ENCODE results near the gene CLN3. TPM values are rescaled to one million over a fixed set of nuclear protein-coding genes. Genes with fewer than 3 reads are reported as not detected.

The CLN3 gene
- total and polyA plus RNA-seq, 2 of the 13 experiments (the other 11 are each of a cell fraction or from before 2014, with no cell fraction given), result 23.4 to 46.8 TPM

DNA sequence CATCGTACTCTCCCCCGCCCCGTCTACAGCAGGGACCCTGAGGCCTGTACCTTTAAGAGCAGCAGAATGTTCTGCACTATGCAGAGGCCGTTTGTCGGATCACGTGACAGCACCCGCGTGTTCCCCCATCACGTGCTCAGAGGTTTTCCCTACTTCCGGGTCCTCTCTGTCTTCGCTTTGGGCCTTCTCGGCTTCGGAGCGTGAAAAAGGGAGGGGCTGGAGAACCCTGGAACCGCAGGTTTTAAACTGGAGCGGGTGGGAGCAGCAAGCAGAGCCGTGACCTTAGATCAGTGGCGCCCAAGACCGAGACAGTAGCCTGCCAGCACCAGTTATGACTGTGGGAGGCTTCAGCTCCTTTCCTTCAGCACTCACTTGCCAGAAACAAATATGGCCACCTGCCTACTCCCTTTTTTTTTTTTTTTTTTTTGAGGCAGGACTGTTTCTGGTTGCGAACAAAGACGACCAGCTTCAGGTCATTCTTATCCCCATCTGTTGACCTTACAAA lies at the start of gene CLN3 (continued):
- peak; percentile 81 for TF ChIP-seq ATF1 (CRISPR knock-in tag; IDR thresholded peaks at IDR 0.05)
- TF ChIP-seq, protein P1, sequence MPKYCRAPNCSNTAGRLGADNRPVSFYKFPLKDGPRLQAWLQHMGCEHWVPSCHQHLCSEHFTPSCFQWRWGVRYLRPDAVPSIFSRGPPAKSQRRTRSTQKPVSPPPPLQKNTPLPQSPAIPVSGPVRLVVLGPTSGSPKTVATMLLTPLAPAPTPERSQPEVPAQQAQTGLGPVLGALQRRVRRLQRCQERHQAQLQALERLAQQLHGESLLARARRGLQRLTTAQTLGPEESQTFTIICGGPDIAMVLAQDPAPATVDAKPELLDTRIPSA (CRISPR knock-in tag; IDR thresholded peaks at IDR 0.05; ENCODE audit: borderline replicate concordance), result peak; percentile 90
- TF ChIP-seq ZC3H13 (CRISPR knock-in tag; IDR thresholded peaks at IDR 0.05), result no peak; the same call in 1 of the 2 replicates
- TF ChIP-seq, protein P2, sequence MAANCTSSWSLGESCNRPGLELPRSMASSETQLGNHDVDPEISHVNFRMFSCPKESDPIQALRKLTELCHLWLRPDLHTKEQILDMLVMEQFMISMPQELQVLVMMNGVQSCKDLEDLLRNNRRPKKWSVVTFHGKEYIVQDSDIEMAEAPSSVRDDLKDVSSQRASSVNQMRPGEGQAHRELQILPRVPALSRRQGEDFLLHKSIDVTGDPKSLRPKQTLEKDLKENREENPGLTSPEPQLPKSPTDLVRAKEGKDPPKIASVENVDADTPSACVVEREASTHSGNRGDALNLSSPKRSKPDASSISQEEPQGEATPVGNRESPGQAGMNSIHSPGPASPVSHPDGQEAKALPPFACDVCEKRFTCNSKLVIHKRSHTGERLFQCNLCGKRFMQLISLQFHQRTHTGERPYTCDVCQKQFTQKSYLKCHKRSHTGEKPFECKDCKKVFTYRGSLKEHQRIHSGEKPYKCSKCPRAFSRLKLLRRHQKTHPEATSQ (CRISPR knock-in tag; IDR thresholded peaks at IDR 0.05; ENCODE audit: borderline replicate concordance), result 0 out of 2 replicates have a peak, but pooled peaks have one; percentile 23
- TF ChIP-seq ARID3A (IDR thresholded peaks at IDR 0.05; ENCODE audit: low read depth, low read length), result no peak
- TF ChIP-seq U2AF2 (IDR thresholded peaks at IDR 0.05; ENCODE audit: low read depth, low read length), result peak; percentile 88
- TF ChIP-seq GPN1 (CRISPR knock-in tag; IDR thresholded peaks at IDR 0.05; ENCODE audit: borderline replicate concordance), result no peak
- TF ChIP-seq ARNT (IDR thresholded peaks at IDR 0.05), result no peak
- TF ChIP-seq, protein P3, sequence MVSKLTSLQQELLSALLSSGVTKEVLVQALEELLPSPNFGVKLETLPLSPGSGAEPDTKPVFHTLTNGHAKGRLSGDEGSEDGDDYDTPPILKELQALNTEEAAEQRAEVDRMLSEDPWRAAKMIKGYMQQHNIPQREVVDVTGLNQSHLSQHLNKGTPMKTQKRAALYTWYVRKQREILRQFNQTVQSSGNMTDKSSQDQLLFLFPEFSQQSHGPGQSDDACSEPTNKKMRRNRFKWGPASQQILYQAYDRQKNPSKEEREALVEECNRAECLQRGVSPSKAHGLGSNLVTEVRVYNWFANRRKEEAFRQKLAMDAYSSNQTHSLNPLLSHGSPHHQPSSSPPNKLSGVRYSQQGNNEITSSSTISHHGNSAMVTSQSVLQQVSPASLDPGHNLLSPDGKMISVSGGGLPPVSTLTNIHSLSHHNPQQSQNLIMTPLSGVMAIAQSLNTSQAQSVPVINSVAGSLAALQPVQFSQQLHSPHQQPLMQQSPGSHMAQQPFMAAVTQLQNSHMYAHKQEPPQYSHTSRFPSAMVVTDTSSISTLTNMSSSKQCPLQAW (CRISPR knock-in tag; IDR thresholded peaks at IDR 0.05), result peak; percentile 50
- TF ChIP-seq ZNF124 (CRISPR knock-in tag; IDR thresholded peaks at IDR 0.05), result no peak; the same call in 1 of the 2 replicates
- TF ChIP-seq ZNF101 (CRISPR knock-in tag; IDR thresholded peaks at IDR 0.05; ENCODE audit: borderline replicate concordance, low read depth), result no peak
- TF ChIP-seq BHLHE40 (IDR thresholded peaks at IDR 0.05; ENCODE audit: low read length), result peak; percentile 98
- no peak for TF ChIP-seq CBX2 (IDR thresholded peaks at IDR 0.05; ENCODE audit: low read depth, low read length)
- TF ChIP-seq CBX2 (CRISPR knock-in tag; IDR thresholded peaks at IDR 0.05; ENCODE audit: low read depth), result peak; percentile 35; the same call in 1 of the 2 replicates
- TF ChIP-seq ZEB1 (IDR thresholded peaks at IDR 0.05; ENCODE audit: insufficient replicate concordance, low read depth), result no peak
- TF ChIP-seq, protein P4, sequence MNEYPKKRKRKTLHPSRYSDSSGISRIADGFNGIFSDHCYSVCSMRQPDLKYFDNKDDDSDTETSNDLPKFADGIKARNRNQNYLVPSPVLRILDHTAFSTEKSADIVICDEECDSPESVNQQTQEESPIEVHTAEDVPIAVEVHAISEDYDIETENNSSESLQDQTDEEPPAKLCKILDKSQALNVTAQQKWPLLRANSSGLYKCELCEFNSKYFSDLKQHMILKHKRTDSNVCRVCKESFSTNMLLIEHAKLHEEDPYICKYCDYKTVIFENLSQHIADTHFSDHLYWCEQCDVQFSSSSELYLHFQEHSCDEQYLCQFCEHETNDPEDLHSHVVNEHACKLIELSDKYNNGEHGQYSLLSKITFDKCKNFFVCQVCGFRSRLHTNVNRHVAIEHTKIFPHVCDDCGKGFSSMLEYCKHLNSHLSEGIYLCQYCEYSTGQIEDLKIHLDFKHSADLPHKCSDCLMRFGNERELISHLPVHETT (CRISPR knock-in tag; conservative IDR thresholded peaks at IDR 0.05), result 0 out of 2 replicates have a peak, but pooled peaks have one; percentile 16
- no peak for TF ChIP-seq IRF1 (CRISPR knock-in tag; IDR thresholded peaks at IDR 0.05; ENCODE audit: low read depth)
- no peak for TF ChIP-seq NCOA5 (CRISPR knock-in tag; IDR thresholded peaks at IDR 0.05)
- no peak for TF ChIP-seq ZNF709 (CRISPR knock-in tag; IDR thresholded peaks at IDR 0.05)
- peak; percentile 71; the same call in 1 of the 2 replicates for TF ChIP-seq NCOR1 (IDR thresholded peaks at IDR 0.05; ENCODE audit: borderline replicate concordance, low read length)
- no peak for TF ChIP-seq ZIK1 (CRISPR knock-in tag; IDR thresholded peaks at IDR 0.05; ENCODE audit: borderline replicate concordance, low read depth)
- TF ChIP-seq KMT2B (CRISPR knock-in tag; IDR thresholded peaks at IDR 0.05), result peak; percentile 77; the same call in 1 of the 2 replicates

Measured in HepG2 (cell line).